ENCODE data around the gene GAL3ST3. TPM values are rescaled to one million over a fixed set of nuclear protein-coding genes. Genes with fewer than 3 reads are reported as not detected.
"Not testable (repeated sequence)": the region's sequence is repeated elsewhere in the genome, so short reads cannot be mapped to it uniquely, and the experiment has no call there.

GAL3ST3 gene
- total RNA-seq, 1 donor from 2014 or later: not detected

- no peak for TF ChIP-seq CTCF (IDR thresholded peaks at IDR 0.05; ENCODE audit: insufficient read depth, low read length, severe bottlenecking)
- H3K27me3 ChIP-seq (ENCODE audit: control insufficient read depth, insufficient read depth, low read length): no peaks in the 10 kb centered on the region
- H3K36me3 ChIP-seq (ENCODE audit: control insufficient read depth, insufficient read depth, low read length): no peaks in the 10 kb centered on the region
- FAIRE-seq (no peak), DNase-seq (ENCODE audit: low read depth) (no peak)
- no peak within 1 kb of the TSS for H3K4me3 ChIP-seq (ENCODE audit: low read depth, low read length)
These were observed 37.1 kb downstream of the GAL3ST3 start, which contains the start of gene CST6 for GRCh38 chr11:66011785-66012303. Gene CST6 (plus strand): TSS chr11:66012008. CDS start chr11:66012045, 37 bp downstream.

- peak; percentile 98 for DNase-seq (ENCODE audit: low read depth)
- Histone ChIP-seq H3K4me3 (ENCODE audit: low read depth, low read length) (no peak overlapping the region), H3K36me3 (ENCODE audit: control insufficient read depth, insufficient read depth, low read length) (no peaks in the 10 kb centered on the region), H3K27me3 (ENCODE audit: control insufficient read depth, insufficient read depth, low read length) (no peaks in the 10 kb centered on the region)
- FAIRE-seq: peak; percentile 58
- no peak for TF ChIP-seq CTCF (IDR thresholded peaks at IDR 0.05; ENCODE audit: insufficient read depth, low read length, severe bottlenecking)
These were observed 37.6 kb downstream of the GAL3ST3 start for GRCh38 chr11:66011239-66011784.

GRCh38 chr11:66010036-66010435 lies 38.9 kb downstream of the GAL3ST3 start:
- DNase-seq (ENCODE audit: low read depth); H3K27me3 ChIP-seq (ENCODE audit: control insufficient read depth, insufficient read depth, low read length); H3K36me3 ChIP-seq (ENCODE audit: control insufficient read depth, insufficient read depth, low read length); FAIRE-seq; H3K4me3 ChIP-seq (ENCODE audit: low read depth, low read length): not testable (repeated sequence)

GRCh38 chr11:66008468-66009101 lies 40.4 kb downstream of the GAL3ST3 start:
- H3K4me3 ChIP-seq (ENCODE audit: low read depth, low read length): no peak overlapping the region
- H3K27me3 ChIP-seq (ENCODE audit: control insufficient read depth, insufficient read depth, low read length): no peaks in the 10 kb centered on the region
- TF ChIP-seq CTCF (IDR thresholded peaks at IDR 0.05; ENCODE audit: insufficient read depth, low read length, severe bottlenecking): no peak
- H3K36me3 ChIP-seq (ENCODE audit: control insufficient read depth, insufficient read depth, low read length): peaks cover 7% of the 10 kb centered on the region
- no peak for FAIRE-seq
- DNase-seq (ENCODE audit: low read depth): peak; percentile 73

- FAIRE-seq: no peak
- no peak for DNase-seq (ENCODE audit: low read depth)
- TF ChIP-seq CTCF (IDR thresholded peaks at IDR 0.05; ENCODE audit: insufficient read depth, low read length, severe bottlenecking): no peak
- no peaks in the 10 kb centered on the region for H3K27me3 ChIP-seq (ENCODE audit: control insufficient read depth, insufficient read depth, low read length)
- H3K4me3 ChIP-seq (ENCODE audit: low read depth, low read length): no peak overlapping the region
- peaks cover 7% of the 10 kb centered on the region for H3K36me3 ChIP-seq (ENCODE audit: control insufficient read depth, insufficient read depth, low read length)
These were observed 40.9 kb downstream of the GAL3ST3 start for GRCh38 chr11:66008095-66008467.

GRCh38 chr11:66007201-66007634 lies 41.7 kb downstream of the GAL3ST3 start:
- no peak overlapping the region for H3K4me3 ChIP-seq (ENCODE audit: low read depth, low read length)
- H3K36me3 ChIP-seq (ENCODE audit: control insufficient read depth, insufficient read depth, low read length): peaks cover 7% of the 10 kb centered on the region
- no peak for FAIRE-seq
- H3K27me3 ChIP-seq (ENCODE audit: control insufficient read depth, insufficient read depth, low read length): no peaks in the 10 kb centered on the region
- no peak for TF ChIP-seq CTCF (IDR thresholded peaks at IDR 0.05; ENCODE audit: insufficient read depth, low read length, severe bottlenecking)
- DNase-seq (ENCODE audit: low read depth): no peak
